NCI-H1436 (cell line): ENCODE data around the gene ATG2B.
"Not testable (repeated sequence)": the region's sequence is repeated elsewhere in the genome, so short reads cannot be mapped to it uniquely, and the experiment has no call there.

Experiments
- DNase-seq: peaks from one replicate; lab custom pipeline; 2025; lab: John Stamatoyannopoulos, UW

Gene ATG2B

DNA sequence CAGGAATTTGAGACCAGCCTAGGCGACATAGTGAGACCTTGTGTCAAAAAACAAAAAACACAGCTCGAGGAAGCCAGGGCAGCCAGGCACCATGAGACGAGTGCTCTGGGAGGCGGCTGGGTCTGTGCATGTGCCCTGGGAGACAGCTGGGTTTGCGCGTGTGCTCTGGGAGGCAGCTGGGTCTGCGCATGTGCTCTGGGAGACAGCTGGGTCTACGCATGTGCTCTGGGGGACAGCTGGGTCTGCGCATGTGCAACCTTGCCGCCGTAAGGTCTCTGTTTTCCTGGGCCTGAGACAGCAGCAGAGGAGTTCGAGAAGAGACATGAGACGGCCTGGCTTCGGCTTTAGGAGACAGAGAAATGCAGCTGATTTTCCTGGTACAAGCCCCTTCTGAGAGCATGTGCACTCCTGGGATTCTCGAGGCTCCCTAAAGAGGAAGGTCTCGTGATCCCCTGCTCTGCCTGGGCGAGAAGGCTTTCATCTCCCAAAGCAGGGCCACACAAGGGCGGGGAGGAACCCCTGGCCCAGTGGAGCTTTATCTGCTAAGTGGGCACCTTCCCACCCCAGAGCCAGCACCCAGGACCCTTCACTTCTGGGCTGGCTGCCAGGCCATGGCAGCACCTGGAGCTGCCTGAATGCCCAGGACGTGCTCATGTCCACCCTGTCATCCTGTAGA is 110.7 kb downstream of the ATG2B start:
- DNase-seq = no peak

DNA sequence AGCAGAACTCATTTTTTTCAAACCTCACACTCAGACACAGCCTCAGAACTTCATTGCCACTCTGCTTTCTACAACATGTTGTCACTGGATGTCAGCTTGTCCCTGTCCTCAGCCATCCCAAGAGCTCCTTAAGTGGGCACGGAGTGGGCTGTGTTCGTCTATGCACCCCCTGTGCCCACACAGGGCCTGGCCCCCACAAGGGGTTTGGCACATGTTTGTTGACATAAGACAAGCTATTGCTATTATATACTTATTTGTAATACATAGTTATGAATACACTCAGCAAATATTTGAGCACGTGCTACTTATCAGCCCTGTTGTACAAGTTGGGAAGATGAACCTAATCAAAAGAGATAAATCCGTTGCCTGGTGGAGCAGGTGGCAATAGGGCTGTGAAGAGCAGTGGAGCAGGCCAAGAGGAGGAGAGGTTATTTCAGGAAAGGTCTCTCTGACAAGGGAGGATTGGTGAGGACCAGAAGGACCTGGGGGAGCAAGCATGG is 111.4 kb downstream of the ATG2B start:
- no peak for DNase-seq

DNA sequence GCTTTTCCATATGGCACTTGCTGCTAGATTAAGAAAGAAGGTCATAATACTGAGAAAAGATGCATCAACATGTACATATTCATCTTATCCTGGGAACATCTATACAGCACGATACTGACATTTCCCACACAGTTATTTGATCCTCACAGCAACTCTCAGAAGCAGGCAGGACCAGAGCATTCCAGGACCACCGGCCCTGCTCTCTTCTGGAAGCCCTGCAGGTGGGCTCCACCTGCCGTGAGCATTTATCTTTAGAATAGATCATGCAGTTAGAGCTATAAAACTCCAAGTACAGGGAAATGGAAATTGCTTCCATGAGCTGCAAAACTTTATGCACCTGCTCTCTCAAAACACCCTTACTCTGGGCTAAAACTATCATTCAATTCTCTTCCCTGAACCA is 112.7 kb downstream of the ATG2B start:
- no peak for DNase-seq

DNA sequence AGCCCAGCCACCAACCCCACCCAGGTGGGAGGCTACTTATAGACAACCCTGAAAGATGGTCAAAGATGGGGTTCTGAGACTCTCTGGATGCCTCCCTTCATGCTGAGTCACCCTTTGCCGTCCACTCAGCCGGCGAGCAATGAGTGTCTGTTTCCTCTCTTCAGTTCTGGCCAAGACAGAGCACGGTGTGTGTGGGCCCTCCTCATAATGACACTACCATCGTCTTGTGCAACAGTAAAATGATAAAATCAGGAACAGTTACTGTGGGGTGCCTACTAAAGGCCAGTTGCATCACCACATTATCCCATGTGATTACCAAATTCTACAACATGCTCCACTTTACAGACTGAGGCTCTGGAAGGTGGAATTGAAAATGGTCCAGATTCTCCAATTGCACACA is 114.1 kb downstream of the ATG2B start:
- DNase-seq = no peak

DNA sequence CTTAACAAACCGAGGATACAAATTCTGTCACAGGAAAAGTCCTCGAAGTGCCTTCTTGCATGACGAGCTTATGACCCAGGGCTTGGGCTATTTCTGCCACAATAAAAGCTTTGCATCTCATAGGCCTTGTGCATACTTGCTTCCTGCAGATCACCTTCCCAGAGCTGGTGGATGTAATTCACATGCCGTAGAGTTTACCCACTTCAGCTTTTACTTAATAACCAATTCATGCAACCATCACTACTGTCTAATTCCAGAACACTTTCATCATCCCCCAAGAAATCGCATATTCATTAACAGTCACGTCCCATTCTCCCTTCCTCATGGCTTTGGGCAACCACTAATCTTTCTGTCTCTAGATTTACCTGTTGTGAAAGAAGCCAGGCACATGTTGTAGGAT is 116.1 kb downstream of the ATG2B start:
- DNase-seq = no peak

DNA sequence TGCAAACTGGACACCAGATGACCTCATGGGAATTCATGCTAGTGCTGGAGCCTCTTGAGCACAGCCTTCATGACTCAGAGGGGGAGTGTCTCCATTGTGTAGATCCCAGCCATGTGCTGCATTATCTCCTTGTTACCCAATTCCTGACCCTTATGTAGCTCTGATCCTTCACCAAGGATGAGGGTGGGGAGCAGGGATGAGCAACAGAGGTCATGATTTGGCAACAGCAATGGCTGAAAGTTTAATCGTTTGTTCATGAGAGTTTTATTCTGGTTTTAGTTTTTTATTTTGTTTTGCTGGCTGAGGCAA is 116.6 kb downstream of the ATG2B start:
- DNase-seq = no peak

DNA sequence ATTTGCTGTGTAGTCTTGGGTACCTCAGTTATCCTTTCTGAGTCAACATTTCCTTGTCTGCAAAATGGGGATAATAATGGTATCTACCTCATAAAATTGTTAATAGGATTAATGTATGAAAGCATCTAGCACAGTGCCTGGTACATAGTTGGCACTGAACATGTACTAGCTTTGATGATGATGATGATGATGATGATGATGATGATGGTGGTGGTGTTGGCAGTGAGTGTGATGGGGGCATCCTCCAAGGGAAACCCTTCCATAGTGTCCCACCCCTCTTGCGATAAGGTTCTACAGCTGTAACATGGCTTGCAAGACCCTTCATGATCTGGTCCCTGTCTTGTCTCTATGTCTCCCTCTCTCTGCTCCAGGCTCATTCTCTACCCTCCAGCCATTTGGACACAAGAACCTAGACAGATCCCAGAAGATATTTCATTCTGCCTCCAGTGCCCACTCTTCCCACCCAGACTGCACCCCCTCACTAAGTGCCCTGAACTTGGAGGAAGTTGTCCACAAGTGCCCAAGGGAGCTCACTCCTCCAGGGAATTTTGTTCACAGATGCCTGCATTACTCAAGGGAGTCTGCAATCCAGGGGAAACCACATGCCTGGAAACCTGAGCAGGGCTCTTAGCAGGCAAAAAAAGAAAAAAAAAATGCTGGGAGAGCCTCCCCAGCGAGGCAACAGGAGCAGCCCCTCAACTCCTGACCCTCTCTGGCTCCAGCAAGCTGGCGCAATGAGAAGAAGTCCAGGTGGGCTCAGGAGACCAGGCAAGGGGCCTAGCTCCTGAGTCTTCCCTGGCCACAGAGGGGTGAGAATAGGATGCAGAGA is 117.2 kb downstream of the ATG2B start:
- DNase-seq = no peak

DNA sequence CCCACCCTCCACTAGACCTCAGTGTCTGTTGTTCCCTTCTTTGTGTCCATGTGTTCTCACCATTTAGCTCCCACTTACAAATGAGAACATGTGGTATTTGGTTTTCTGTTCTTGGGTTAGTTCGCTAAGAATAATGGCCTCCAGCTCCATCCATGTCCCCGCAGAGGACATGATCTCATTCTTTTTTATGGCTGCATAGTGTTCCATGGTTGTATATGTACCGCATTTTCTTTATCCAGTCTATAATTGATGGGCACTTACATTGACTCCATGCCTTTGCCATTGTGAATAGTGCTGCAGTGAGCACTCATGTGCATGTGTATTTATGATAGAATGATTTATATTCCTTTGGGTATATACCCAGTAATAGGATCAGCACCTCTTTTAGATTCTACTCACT is 118.1 kb downstream of the ATG2B start:
- not testable (repeated sequence) for DNase-seq

DNA sequence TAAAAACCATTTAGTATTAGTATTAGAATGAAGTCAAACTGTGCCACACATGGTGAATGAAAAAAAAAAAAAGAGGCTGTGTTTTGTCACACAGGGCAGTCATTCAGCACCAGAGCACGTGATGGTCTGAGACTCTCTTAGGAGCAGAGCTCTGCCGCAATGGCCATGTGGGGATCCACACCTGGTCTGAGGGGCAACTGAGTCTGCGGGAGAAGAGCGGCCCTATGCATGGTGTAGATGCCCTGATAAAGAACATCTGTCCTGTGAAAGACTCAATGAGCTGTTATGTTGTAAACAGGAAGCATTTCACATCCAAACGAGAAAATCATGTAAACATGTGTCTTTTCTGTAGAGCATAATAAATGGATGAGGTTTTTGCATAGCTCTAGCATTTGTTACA is 119.4 kb downstream of the ATG2B start:
- DNase-seq = no peak

DNA sequence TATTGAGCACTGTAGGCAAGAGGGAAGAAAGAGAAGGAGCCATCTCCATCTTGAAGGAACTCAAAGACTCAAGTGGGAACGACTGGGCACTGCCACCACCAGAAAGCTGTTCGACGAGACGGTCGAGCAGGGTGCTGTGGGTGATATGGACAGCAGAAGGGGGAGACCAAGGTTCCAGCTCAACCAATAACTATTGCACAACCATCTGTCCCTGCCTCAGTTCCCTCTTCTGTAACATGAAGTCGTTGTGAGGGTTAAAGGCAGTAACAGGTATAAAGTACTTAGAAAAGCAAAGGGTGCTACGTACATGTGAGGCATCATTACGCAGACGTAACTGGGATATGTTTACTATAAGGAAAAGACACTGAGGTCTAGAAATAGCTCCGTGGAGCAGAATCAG is 121.0 kb downstream of the ATG2B start:
- no peak for DNase-seq

DNA sequence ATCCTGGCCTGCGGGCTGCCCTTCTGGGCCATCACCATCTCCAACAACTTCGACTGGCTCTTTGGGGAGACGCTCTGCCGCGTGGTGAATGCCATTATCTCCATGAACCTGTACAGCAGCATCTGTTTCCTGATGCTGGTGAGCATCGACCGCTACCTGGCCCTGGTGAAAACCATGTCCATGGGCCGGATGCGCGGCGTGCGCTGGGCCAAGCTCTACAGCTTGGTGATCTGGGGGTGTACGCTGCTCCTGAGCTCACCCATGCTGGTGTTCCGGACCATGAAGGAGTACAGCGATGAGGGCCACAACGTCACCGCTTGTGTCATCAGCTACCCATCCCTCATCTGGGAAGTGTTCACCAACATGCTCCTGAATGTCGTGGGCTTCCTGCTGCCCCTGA is 122.5 kb downstream of the ATG2B start:
- DNase-seq = no peak

DNA sequence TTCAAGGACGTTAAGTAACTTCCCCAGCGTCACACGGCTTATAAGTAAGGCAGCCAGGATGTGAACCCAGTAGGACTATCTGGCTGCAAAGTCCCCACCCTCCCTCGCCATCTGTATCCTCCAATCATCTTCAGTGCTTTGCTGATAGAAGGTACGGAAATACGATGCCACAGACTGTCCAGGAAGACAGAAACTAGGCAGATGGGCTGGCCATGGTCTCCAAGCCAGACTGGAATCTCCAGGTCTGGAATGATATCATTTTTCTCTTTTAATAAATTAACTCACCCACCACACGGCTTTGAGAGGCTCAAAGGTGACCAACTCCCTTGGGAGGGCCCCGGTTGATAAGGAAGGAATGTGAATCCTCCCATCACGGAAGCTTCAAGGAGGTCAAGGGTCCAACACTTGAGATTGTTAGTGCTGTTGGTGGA is 123.4 kb downstream of the ATG2B start:
- no peak for DNase-seq

DNA sequence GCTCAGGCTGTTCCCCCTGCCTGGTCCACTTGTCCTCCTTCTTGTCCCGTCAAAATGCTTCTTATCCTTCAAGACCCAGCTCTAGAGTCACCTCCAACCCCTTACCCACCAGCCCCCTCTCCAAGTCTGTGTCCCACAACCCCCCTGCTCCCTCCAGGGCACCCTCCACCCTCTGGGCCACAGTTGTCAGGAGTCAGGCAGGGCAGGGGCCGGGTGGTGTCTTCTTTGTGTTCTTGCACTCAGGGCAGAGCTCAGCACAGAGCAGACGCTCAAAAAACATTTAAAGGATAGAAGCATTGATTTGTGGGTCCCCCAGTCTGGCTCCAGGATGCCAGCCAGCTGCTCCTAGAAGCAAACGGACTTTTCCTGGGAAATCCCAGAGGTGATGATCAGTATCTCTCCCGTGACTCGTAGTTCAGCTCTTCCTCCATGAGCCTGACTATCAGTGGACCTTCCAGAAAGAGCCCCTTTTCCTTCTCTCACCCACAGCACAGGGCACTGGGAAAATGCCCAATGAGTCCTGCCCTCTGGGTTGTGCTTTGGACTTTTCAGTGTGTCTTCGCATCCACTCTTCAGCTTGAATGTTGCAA is 124.4 kb downstream of the ATG2B start:
- no peak for DNase-seq

DNA sequence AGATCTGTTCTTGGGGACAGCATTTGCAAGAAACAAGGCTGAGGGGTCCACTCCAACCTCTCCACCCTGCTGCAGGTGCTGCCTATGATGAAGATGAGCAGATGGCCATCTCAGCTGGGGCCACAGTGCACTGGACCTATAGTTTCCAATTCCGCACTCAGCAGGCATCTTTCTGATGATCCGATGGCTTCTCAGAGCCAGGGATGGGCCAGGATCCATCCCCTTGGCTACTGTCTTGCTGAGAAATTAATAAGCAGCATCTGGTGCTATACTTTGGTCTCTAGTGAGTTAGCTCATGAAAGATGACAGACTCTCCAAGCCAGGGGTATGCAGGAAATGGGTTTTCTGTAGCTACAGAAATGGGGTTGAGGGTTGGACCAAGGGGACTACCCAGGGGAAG is 125.5 kb downstream of the ATG2B start:
- no peak for DNase-seq

DNA sequence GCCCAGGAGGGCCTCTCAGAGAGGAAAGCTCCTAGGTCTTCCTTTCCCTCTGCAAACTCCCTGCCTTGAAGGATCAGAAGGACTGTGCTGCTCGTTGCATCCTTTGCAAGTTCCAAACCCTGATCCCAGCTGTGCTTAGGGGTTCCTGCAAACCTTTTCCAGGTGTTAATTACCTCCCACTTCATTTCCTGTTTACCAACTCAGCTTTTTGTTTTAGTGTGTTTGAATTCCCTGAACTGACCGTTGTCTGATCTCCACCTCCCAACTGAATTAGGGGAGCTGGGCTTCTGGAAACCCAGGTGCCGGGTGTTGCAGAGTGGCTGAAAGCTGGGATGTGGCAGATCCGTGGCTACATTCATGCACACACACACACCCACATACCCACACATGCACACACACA is 127.7 kb downstream of the ATG2B start:
- DNase-seq = no peak

DNA sequence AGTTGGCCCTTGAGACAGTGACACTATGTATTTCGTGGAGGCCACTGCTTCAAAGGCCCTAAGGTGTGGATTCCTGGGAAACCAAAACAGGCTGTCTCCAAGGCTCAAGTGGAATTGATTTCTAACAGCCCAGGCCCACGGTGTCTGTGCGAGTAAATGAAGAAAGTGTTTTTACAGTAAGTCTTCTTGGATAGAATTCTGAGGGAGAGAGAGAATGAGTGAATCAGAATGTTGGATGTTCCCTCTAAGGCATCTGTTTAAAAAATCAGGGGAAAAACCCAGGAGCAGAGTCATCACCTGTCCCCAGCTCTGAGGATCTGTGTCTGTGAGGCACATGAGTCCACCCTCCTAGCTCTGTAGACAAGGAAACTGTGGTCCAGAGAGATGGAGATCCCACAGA is 129.5 kb downstream of the ATG2B start:
- DNase-seq = no peak

DNA sequence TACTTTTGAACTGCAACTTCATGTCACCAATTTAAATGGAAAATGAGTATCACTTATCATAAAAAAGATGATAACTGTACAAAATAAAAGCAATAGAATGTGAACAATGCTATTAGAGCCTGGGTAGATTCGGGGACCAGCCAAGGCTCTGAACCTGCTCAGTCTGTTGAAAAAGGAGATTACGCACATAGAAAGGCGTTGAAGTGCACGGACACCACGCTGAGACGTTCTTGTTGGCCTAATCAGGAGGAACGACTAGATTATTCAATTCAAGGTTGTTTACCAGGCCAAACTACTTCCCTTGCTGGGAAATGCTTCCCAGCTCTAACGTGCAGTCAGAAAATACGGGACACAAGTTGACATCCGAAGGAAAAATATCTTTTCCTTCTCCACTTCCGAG is 130.6 kb downstream of the ATG2B start:
- no peak for DNase-seq

DNA sequence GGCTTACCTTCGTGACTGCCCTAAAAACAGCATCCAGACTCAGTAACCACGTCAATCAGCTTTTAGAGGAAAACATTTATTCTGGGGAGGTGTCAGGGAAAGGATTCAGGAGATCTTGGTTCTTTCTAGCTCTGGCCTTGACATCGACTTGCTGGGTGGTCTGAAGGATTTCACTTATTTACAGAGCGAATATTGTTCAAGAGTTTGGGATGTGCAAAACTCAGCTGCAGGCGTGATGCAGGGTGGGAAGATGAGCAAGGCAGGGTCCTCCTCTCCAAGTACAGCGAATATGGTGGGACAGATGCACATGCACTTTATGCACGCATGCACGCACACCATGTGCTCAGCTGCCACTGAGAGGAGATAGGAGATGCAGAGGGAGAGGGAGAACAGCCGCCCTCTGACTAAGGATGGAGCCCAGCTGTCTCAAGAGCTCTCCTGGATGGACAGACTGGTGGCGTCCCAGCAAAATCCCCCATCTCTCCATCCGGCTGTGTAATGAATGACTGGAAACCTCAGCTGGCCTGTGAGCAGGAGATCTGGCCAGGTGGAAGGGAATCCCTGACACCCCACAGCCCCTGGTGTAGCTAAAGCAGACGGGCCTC is 131.5 kb downstream of the ATG2B start:
- no peak for DNase-seq

DNA sequence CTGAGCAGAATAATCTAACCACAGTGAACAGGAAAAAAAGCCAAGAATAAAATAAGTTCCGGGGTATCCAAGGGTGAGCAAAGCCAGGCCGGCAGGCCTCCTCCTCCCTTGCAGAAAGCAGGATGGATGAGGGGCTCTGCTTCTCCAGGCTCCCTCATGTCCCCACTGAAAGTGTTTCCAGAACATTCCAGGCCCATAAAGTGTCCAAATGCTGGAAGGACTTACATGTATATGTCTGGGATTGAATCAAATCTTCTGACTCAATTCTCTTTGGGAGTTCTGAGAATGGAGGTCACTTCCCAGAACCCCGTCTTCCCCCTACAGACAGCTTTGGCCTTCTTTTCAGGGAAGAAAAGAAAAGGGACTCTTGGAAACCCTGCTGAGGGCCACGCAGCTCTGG is 132.1 kb downstream of the ATG2B start:
- DNase-seq = no peak

DNA sequence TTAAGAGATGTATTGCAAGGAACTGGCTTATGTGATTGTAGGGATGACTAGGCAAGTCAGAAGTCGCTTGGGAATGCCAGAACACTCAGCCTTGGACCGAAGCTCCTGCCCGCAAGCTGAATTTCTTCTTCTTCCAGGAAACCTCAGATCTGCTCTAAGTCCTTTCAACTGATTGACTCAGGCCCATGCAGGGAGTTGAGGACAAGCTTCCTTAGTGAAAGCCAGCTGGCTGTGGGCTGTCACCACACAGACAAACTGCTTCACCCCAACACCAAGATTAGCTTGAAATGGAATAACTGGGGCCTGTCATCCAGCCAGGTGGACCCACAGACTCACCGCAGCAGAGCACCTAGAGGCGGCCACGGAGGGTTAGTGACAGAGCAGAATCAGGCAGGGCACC is 133.8 kb downstream of the ATG2B start:
- no peak for DNase-seq
